Raji (cell line): ENCODE data around the gene MRGPRX3.

ENCODE experiments used
- POLR2A ChIP-seq: IDR thresholded peaks from 2 replicates; pipeline ENCODE4 v1.6.1; 2011; ENCODE audit warnings: low read depth, low read length, control low read depth; ENCODE audit not compliant: insufficient read depth

Gene MRGPRX3

GRCh38 chr11:18132341-18132740 is at the start of gene MRGPRX3:
MRGPRX3 (plus strand) TSS chr11:18132571; CDS start chr11:18137203, 4,632 bp downstream.
- TF ChIP-seq POLR2A, result no peak

- TF ChIP-seq POLR2A, result no peak
Measured at GRCh38 chr11:18088366-18088765, 44.0 kb upstream of the MRGPRX3 start.

GRCh38 chr11:18088966-18089365 is 43.4 kb upstream of the MRGPRX3 start:
- no peak for TF ChIP-seq POLR2A

GRCh38 chr11:18091731-18092130 is 40.6 kb upstream of the MRGPRX3 start:
- no peak for TF ChIP-seq POLR2A

- TF ChIP-seq POLR2A, result no peak
Measured at GRCh38 chr11:18093959-18094358, 38.4 kb upstream of the MRGPRX3 start.

- TF ChIP-seq POLR2A, result no peak
Measured at GRCh38 chr11:18100926-18101656, 31.3 kb upstream of the MRGPRX3 start.

GRCh38 chr11:18105086-18105801 is 27.1 kb upstream of the MRGPRX3 start:
- no peak for TF ChIP-seq POLR2A

GRCh38 chr11:18105802-18106574 is 26.4 kb upstream of the MRGPRX3 start, which contains the start of gene SAAL1:
SAAL1 (minus strand) TSS chr11:18106082; CDS start chr11:18106041, 41 bp downstream.
- TF ChIP-seq POLR2A, result peak; percentile 94

GRCh38 chr11:18106688-18107087 is 25.7 kb upstream of the MRGPRX3 start:
- no peak for TF ChIP-seq POLR2A

GRCh38 chr11:18108254-18108653 is 24.1 kb upstream of the MRGPRX3 start:
- no peak for TF ChIP-seq POLR2A

- TF ChIP-seq POLR2A, result no peak
Measured at GRCh38 chr11:18111005-18111404, 21.4 kb upstream of the MRGPRX3 start.

- TF ChIP-seq POLR2A, result no peak
Measured at GRCh38 chr11:18115360-18116127, 16.8 kb upstream of the MRGPRX3 start.

- no peak for TF ChIP-seq POLR2A
Measured at GRCh38 chr11:18135308-18135707, 2.9 kb downstream of the MRGPRX3 start.

- TF ChIP-seq POLR2A, result no peak
Measured at GRCh38 chr11:18137186-18137800, 4.9 kb downstream of the MRGPRX3 start.
